ENCODE results near the gene MON2.

DNA sequence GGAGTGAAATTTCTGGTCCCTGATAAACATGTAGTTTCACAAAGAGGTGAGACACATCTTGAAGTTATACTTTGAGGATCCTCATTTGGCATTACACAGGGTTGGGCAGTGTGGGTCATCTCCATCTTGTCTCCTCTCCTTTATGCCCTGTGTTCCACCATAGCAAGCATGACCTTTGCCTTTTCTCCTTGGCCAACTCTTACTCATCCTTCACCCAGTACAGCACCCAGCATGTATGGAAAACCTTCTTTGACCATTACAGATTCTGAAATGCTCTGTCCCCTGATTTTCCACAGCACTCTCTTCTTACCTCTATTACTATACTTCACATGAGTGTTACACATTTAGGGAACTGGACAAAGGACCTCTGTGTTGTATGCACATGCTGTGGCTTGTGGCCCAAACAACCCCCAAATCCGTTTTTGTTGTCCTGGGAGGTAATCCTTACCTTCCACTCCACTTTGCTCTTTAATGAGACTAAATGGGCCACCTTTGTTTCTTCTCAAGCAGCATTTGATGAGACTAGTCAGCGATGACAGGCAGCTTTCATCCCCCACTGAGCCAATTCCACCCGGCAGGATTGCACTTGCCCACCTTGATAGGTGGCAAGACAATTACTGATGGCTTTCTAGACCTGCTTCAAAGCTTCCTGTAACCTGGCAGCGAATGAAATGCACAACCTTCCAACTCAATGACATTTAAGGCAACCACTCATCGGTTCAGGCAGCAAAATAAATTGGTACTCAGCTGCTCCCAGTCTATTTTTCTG lies 163.5 kb downstream of the MON2 start:
- TF ChIP-seq POLR2A (IDR thresholded peaks at IDR 0.05; ENCODE audit: control extremely low read depth in 1 of 2, low read depth in 2 of 2, low read length in 2 of 2) (no peak), CTCF (IDR thresholded peaks at IDR 0.05; ENCODE audit: control extremely low read depth in 1 of 3, insufficient read depth in 1 of 3, low read depth in 1 of 3, low read length in 3 of 3) (no peak), POU5F1 (IDR thresholded peaks at IDR 0.05; ENCODE audit: low read depth, low read length) (no peak), PHF8 (conservative IDR thresholded peaks at IDR 0.05; ENCODE audit: low read depth, low read length) (no peak), POLR2AphosphoS5 (IDR thresholded peaks at IDR 0.05; ENCODE audit: low read depth, low read length) (no peak)
- TF ChIP-seq, protein P1, sequence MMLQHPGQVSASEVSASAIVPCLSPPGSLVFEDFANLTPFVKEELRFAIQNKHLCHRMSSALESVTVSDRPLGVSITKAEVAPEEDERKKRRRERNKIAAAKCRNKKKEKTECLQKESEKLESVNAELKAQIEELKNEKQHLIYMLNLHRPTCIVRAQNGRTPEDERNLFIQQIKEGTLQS (IDR thresholded peaks at IDR 0.05; ENCODE audit: insufficient read depth, low read depth, low read length) = no peak
- TF ChIP-seq, protein P2, sequence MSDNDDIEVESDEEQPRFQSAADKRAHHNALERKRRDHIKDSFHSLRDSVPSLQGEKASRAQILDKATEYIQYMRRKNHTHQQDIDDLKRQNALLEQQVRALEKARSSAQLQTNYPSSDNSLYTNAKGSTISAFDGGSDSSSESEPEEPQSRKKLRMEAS (IDR thresholded peaks at IDR 0.05) = no peak
